Measurements from ENCODE around the gene RHOT2.
A peak's percentile ranks its signal among the peaks of the same experiment; 100 is the strongest.

Gene RHOT2

GRCh38 chr16:632486-633335 is 35.2 kb upstream of the RHOT2 start:
- no peak for DNase-seq

- DNase-seq = no peak
These were observed 34.4 kb upstream of the RHOT2 start for GRCh38 chr16:633336-634050.

- DNase-seq = no peak
These were observed 33.8 kb upstream of the RHOT2 start for GRCh38 chr16:634051-634670.

- no peak for DNase-seq
These were observed 32.9 kb upstream of the RHOT2 start for GRCh38 chr16:634996-635395.

GRCh38 chr16:635573-636205 is 32.2 kb upstream of the RHOT2 start:
- DNase-seq = no peak

GRCh38 chr16:636206-637080 is 31.5 kb upstream of the RHOT2 start, which contains the start of gene METTL26:
TSS of gene METTL26 (minus strand) at chr16:636305. CDS start at chr16:636290, 15 bp downstream.
- DNase-seq = peak; percentile 96

GRCh38 chr16:637081-638018 is 30.6 kb upstream of the RHOT2 start:
- DNase-seq = peak; percentile 95

GRCh38 chr16:638034-638543 is 29.8 kb upstream of the RHOT2 start:
- no peak for DNase-seq

GRCh38 chr16:638836-639235 is 29.1 kb upstream of the RHOT2 start:
- no peak for DNase-seq

- DNase-seq = no peak
These were observed 27.3 kb upstream of the RHOT2 start for GRCh38 chr16:640614-641013.

GRCh38 chr16:641326-642188 is 26.4 kb upstream of the RHOT2 start, which contains the start of gene MCRIP2:
TSS of gene MCRIP2 (plus strand) at chr16:641828. CDS start at chr16:641992, 164 bp downstream.
- peak; percentile 89 for DNase-seq

- DNase-seq = peak; percentile 54
These were observed 25.5 kb upstream of the RHOT2 start for GRCh38 chr16:642189-643049.

GRCh38 chr16:643050-643368 is 24.9 kb upstream of the RHOT2 start:
- DNase-seq = no peak

GRCh38 chr16:644556-644955 is 23.4 kb upstream of the RHOT2 start:
- DNase-seq = no peak

- DNase-seq = no peak
These were observed 21.9 kb upstream of the RHOT2 start for GRCh38 chr16:645852-646678.

GRCh38 chr16:646679-647172 is 21.2 kb upstream of the RHOT2 start:
- DNase-seq = no peak

- no peak for DNase-seq
These were observed 20.6 kb upstream of the RHOT2 start for GRCh38 chr16:647173-647902.
